Placental pericyte (primary cell): ENCODE results near the gene CDHR1. TPM values are rescaled to one million over a fixed set of nuclear protein-coding genes. Genes with fewer than 3 reads are reported as not detected.

Experiments used
- total RNA-seq: library from RNA; depleted of rRNA; stranded (reverse); fragments of >200 nt; gene quantifications from 2 replicates; pipeline ENCODE4 v1.2.3, GENCODE V29; 2012

The CDHR1 gene
- under 0.01 TPM in 1 of 2 replicates, not detected in the other for total RNA-seq

DNA sequence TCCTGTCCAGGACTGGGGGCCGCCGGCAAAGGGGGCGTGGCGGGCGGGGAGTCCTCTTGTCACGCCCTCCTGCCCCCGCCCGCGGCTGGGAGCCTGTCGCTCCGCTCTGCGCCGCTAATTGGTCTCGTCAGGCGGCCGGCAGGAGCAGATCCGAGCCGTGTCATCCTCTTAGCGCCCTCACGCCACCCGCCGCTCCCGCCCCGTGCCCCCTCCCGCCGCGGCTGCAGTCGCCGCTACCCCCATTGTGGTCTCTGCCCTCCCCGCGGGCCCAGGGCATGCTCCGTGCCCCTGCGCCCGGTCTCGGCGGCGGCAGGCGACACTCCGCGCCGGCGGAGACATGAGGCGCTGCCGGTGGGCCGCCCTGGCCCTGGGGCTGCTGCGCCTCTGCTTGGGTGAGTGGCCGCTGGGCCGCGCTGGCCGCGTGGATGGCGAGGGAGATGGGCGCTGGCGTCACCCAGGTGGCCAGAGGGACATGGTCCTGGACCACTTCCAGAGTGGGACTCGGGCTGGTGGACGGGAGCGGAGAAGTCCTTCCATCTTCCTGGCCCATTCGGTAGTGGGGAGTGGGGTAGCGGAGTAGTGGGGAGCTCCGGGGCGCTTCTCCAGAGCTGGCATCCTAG is at the start of gene CDHR1:
Gene CDHR1, plus strand, starts transcription at position 114 of the 620 bp plus-strand sequence. Its CDS starts 224 bp downstream, at position 338.

DNA sequence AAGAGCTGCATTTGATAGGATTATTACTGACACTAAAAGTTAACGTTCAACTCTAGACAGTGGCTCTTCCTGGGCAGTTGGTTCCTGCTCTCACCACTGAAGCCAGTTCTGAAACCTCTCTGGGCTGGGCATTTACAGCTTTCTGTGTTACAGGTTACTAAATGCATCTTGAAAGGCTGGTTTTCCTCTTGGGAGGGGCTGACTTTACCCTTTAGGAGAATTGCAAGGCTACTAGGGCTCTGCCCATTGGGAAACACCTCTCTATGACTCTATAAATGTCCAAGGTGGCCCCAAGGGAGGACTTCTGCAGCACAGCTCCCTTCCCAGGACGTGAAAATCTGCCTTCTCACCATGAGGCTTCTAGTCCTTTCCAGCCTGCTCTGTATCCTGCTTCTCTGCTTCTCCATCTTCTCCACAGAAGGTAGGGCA is 20.8 kb upstream of the CDHR1 start, which contains the start of gene GPR15LG:
Gene GPR15LG, plus strand, starts transcription at position 301 of the 429 bp plus-strand sequence. Its CDS starts 51 bp downstream, at position 352.

DNA sequence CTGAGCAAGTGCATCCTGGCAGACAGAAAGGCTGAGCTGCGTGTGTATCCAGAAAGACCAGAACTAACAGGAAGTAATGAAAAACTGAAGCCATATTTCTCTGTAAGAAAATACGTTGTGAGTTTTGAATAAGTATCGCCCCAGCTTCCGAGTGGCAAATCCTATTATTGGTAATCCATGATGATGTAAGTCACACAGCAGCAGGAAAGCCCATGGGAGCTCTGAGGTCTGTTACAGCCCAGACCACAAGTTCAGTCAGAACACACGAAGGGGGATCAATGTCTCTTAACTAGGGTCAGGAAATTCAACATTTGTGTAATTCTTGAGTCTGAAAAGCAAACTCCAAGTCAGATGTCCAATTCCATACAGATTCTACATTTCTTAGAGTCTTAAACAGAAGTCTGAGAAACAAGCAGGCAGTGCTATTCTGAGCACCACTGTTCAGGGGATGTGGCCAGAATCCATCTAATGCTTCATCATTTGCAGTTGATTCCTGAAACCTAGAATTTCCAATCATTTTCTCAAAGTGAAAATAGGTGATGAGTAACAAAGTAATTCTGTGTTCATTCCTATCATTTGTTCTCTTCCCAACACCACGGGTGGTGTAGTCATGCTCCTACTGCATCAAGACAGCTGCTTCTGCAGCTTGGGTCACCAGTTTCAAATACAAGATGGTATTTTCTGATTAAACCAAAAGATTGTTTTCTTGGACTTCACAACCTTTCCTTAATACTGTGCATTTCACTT is 31.3 kb downstream of the CDHR1 start, which contains the start of gene LRIT2:
Gene LRIT2, minus strand, starts transcription at position 118 of the 747 bp plus-strand sequence. Its CDS starts 24 bp downstream, at position 94.

DNA sequence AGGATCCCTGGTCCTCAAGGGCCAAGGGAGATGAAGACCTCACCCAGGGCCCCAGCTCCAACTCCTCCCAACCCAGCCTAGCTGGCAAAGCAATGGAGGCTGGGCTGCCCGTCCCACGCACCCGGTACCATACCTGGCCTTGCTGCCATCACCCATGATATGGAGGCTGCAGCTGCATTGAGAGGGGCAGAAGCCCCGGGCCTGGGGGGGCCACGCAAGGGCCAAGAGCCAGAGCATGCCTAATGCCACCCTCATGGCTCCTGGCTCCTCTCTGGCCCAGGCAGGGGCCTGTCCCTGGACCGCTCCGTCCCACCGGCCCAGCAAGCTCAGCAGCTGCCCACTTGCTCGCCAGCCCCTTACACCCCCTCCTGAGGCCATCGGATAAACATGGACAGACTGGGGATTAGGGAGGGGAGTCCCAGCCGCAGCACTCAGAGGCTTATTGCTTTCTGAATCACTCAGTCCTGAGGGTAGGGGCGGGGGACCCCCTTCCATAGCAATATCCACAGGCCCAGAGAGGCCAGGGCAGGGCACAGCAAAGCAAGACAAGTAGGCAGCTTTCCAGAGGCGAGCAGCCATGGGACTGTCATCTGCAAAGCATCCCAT is 47.0 kb downstream of the CDHR1 start, which contains the start of gene LRIT1:
Gene LRIT1, minus strand, starts transcription at position 362 of the 606 bp plus-strand sequence. Its CDS starts 107 bp downstream, at position 255.

DNA sequence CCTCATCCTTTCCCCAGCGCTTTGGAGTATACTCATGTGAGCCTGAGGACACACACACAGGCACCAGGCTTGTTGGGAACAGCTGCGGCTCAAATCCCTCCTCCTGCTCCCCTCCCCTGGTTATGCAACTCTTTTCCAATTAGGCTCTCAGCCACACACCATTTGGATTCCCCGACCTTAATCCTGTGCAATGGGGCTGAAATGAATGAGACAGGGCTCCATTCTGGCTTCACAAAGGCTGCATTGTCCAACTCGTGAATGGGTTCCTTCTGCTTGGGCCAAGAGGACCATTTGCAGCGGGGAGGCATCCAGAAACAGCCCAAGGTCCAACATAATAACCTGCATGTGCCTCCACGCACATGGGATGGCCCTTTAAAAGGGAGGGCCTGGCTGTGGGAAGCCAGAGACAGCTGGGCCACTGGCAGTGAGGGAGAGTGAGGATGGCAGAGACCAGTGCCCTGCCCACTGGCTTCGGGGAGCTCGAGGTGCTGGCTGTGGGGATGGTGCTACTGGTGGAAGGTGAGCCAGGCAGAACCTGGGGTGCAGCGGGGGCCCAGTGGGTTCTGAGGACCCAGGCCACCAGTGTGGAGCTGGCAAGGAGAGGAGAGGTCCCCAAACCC is 50.4 kb downstream of the CDHR1 start, which contains the start of gene RGR:
Gene RGR, plus strand, starts transcription at position 403 of the 620 bp plus-strand sequence. Its CDS starts 38 bp downstream, at position 441.

Other genes with a start within 250 kb of the CDHR1 start
- 153 and 256 TPM in 2 replicates for gene GHITM, start 55.0 kb upstream of the CDHR1 start, total RNA-seq
- gene GPR15LG, start 20.7 kb upstream of the CDHR1 start, total RNA-seq = not detected in 2 replicates
- not detected in 2 replicates for gene LRIT2, start 31.0 kb downstream of the CDHR1 start, total RNA-seq
- gene LRIT1, start 47.0 kb downstream of the CDHR1 start, total RNA-seq = not detected in 2 replicates
- not detected in 2 replicates for gene RGR, start 50.5 kb downstream of the CDHR1 start, total RNA-seq
- 28.4 and 33.5 TPM in 2 replicates for gene CCSER2, start 134.1 kb downstream of the CDHR1 start, total RNA-seq